Measurements from ENCODE around the gene PSMD10. TPM values are rescaled to one million over a fixed set of nuclear protein-coding genes. Genes with fewer than 3 reads are reported as not detected.

PSMD10 gene
- total and polyA plus RNA-seq, 2 of the 8 experiments (the other 6 are each of a cell fraction or from before 2014, with no cell fraction given): 49.9 to 79.9 TPM

GRCh38 chrX:108117988-108118387 is 26.6 kb upstream of the PSMD10 start:
- H3K14ac ChIP-seq (ENCODE audit: insufficient read length): no peak overlapping the region
- no peak overlapping the region for H4K5ac ChIP-seq (ENCODE audit: insufficient read length, low read depth, low read length)
- no peak overlapping the region for H3K4me3 ChIP-seq (ENCODE audit: extremely low read depth in 1 of 4, insufficient read depth in 2 of 4, low read depth in 3 of 4, low read length in 4 of 4)
- no peak for FAIRE-seq
- H4K91ac ChIP-seq (replicated peaks; ENCODE audit: insufficient read length, low read length): no peak overlapping the region
- POLR2A ChIA-PET (ENCODE audit: partially characterized antibody): no interaction called here
- DNase-seq (ENCODE audit: low read depth in 1 of 2, low spot score in 2 of 2): no peak
- no peaks in the 10 kb centered on the region for H3K4me1 ChIP-seq (replicated peaks in 1 of 4; ENCODE audit: control insufficient read depth in 3 of 4, insufficient read depth in 4 of 4, low read length in 3 of 4)
- no peak overlapping the region for H2BK20ac ChIP-seq (ENCODE audit: low read length)
- H3K36me3 ChIP-seq (ENCODE audit: control insufficient read depth in 2 of 4, insufficient read depth in 4 of 4, low read length in 3 of 4): no peaks in the 10 kb centered on the region
- no peak overlapping the region for H3K9ac ChIP-seq (replicated peaks in 1 of 4; ENCODE audit: extremely low read depth in 1 of 4, low read depth in 3 of 4, low read length in 3 of 4)
- no peaks in the 10 kb centered on the region for H3K9me3 ChIP-seq (ENCODE audit: insufficient read depth in 2 of 2, low read depth in 1 of 2, low read length in 1 of 2)
- no peaks in the 10 kb centered on the region for H3K79me2 ChIP-seq (ENCODE audit: control insufficient read depth in 1 of 2, insufficient read depth in 2 of 2, low read length in 2 of 2)
- no peak overlapping the region for H2AK5ac ChIP-seq (ENCODE audit: low read depth, low read length)
- H3K27ac ChIP-seq (ENCODE audit: low read depth, low read length): no peak overlapping the region
- no peak overlapping the region for H4K8ac ChIP-seq (ENCODE audit: extremely low read depth, insufficient read depth, low read length)
- H2AFZ ChIP-seq (ENCODE audit: low read length): no peak overlapping the region
- no peak overlapping the region for H2BK12ac ChIP-seq (ENCODE audit: low read depth, low read length)
- 89% methylated on average over 3 of the region's 3 CpGs; no CpG with 5 or more reads in 1 of the 2 experiments for WGBS, 2 experiments (ENCODE audit: extremely low coverage in 1 of 2, insufficient coverage in 1 of 2, insufficient read length in 1 of 2, insufficient replicate concordance in 2 of 2, low coverage in 1 of 2, low lambda C conversion rate in 2 of 2, missing lambda C conversion rate in 1 of 2)
- H3K4me2 ChIP-seq (ENCODE audit: insufficient read depth in 1 of 2, low read depth in 2 of 2, low read length in 2 of 2): no peak overlapping the region
- H3K27me3 ChIP-seq (replicated peaks in 1 of 4; ENCODE audit: control insufficient read depth in 3 of 4, extremely low read depth in 1 of 4, insufficient read depth in 3 of 4, low read length in 3 of 4): no peaks in the 10 kb centered on the region
- H2BK5ac ChIP-seq (ENCODE audit: low read depth, low read length): no peak overlapping the region
- no peak overlapping the region for H3K23ac ChIP-seq (ENCODE audit: insufficient read length)
- CTCF ChIA-PET (ENCODE audit: partially characterized antibody): no interaction called here
- no peak overlapping the region for H2BK120ac ChIP-seq (replicated peaks; ENCODE audit: low read depth, low read length)
- H3K79me1 ChIP-seq (ENCODE audit: low read depth, low read length): no peaks in the 10 kb centered on the region
- H4K20me1 ChIP-seq (replicated peaks in 1 of 2; ENCODE audit: control insufficient read depth in 1 of 2, insufficient read depth in 2 of 2, low read length in 2 of 2): no peaks in the 10 kb centered on the region
- no peaks in the 10 kb centered on the region for H3K23me2 ChIP-seq (ENCODE audit: low read depth, low read length)
- no peak overlapping the region for H2BK15ac ChIP-seq (ENCODE audit: low read length)
- no peak overlapping the region for H3K4ac ChIP-seq (replicated peaks; ENCODE audit: insufficient read length, low read depth, low read length)
- H3K56ac ChIP-seq (replicated peaks; ENCODE audit: insufficient read length, low read depth, low read length): no peak overlapping the region
- no peak overlapping the region for H3K18ac ChIP-seq (ENCODE audit: extremely low read depth, low read length)
- TF ChIP-seq SP2 (IDR thresholded peaks at IDR 0.05; ENCODE audit: low read length) (no peak), RNF2 (IDR thresholded peaks at IDR 0.05; ENCODE audit: borderline replicate concordance, low read depth, low read length, missing control alignments, poor library complexity, severe bottlenecking) (no peak), TBP (IDR thresholded peaks at IDR 0.05; ENCODE audit: low read depth, low read length) (no peak), ATF3 (IDR thresholded peaks at IDR 0.05; ENCODE audit: insufficient read depth, low read depth, low read length) (no peak), FOSL1 (IDR thresholded peaks at IDR 0.05; ENCODE audit: insufficient read depth, low read depth, low read length) (no peak), EP300 (IDR thresholded peaks at IDR 0.05; ENCODE audit: borderline replicate concordance in 1 of 2, low read depth in 2 of 2, low read length in 2 of 2) (no peak), BACH1 (IDR thresholded peaks at IDR 0.05; ENCODE audit: low read length) (no peak), GABPA (IDR thresholded peaks at IDR 0.05; ENCODE audit: borderline replicate concordance, insufficient read depth, low read length) (no peak), EGR1 (IDR thresholded peaks at IDR 0.05; ENCODE audit: borderline replicate concordance, low read depth, low read length) (no peak), CTBP2 (IDR thresholded peaks at IDR 0.05; ENCODE audit: borderline replicate concordance, insufficient read depth, insufficient read length, low read length) (no peak), HDAC6 (IDR thresholded peaks at IDR 0.05; ENCODE audit: low read depth, low read length) (no peak), GTF2F1 (IDR thresholded peaks at IDR 0.05; ENCODE audit: borderline replicate concordance, low read depth, low read length) (no peak), KDM1A (IDR thresholded peaks at IDR 0.05; ENCODE audit: borderline replicate concordance, low read length) (no peak)
